22Rv1 (cell line): ENCODE measurements around the gene NR2F1-AS1.

ENCODE experiments used
- H3K27ac ChIP-seq: fragments of 450-650 bp; 2 replicates; pipeline ENCODE4 v1.5.1; 2017
- ZFX ChIP-seq: fragments of 450-650 bp; IDR thresholded peaks from 2 replicates; pipeline ENCODE4 v1.6.1; 2017; ENCODE audit warnings: antibody characterized with exemption, borderline replicate concordance
- TF ChIP-seq, protein P1 (sequence below): fragments of 450-650 bp; IDR thresholded peaks from 2 replicates; pipeline ENCODE4 v1.5.1; 2017; ENCODE audit warnings: mild to moderate bottlenecking

The NR2F1-AS1 gene

DNA sequence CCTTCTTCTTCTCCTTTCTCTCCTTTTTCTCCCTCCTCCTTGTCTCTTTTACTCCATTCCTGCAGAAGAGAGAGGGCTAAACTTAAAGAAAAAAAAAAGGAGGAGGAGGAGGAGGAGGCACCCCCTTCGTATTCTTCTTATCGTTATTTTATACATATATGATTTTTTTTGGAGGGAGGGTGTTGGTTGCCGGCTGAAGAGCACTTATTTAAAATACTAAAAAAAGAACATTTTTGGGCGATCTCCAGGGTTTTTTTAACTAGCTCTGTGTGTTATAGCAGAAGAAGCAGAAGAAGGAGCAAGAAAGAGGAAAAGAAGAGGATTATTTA is 2.4 kb upstream of the NR2F1-AS1 start:
- H3K27ac ChIP-seq: peak overlapping the region; percentile 91
- TF ChIP-seq, protein P1, sequence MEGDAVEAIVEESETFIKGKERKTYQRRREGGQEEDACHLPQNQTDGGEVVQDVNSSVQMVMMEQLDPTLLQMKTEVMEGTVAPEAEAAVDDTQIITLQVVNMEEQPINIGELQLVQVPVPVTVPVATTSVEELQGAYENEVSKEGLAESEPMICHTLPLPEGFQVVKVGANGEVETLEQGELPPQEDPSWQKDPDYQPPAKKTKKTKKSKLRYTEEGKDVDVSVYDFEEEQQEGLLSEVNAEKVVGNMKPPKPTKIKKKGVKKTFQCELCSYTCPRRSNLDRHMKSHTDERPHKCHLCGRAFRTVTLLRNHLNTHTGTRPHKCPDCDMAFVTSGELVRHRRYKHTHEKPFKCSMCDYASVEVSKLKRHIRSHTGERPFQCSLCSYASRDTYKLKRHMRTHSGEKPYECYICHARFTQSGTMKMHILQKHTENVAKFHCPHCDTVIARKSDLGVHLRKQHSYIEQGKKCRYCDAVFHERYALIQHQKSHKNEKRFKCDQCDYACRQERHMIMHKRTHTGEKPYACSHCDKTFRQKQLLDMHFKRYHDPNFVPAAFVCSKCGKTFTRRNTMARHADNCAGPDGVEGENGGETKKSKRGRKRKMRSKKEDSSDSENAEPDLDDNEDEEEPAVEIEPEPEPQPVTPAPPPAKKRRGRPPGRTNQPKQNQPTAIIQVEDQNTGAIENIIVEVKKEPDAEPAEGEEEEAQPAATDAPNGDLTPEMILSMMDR: no peak

DNA sequence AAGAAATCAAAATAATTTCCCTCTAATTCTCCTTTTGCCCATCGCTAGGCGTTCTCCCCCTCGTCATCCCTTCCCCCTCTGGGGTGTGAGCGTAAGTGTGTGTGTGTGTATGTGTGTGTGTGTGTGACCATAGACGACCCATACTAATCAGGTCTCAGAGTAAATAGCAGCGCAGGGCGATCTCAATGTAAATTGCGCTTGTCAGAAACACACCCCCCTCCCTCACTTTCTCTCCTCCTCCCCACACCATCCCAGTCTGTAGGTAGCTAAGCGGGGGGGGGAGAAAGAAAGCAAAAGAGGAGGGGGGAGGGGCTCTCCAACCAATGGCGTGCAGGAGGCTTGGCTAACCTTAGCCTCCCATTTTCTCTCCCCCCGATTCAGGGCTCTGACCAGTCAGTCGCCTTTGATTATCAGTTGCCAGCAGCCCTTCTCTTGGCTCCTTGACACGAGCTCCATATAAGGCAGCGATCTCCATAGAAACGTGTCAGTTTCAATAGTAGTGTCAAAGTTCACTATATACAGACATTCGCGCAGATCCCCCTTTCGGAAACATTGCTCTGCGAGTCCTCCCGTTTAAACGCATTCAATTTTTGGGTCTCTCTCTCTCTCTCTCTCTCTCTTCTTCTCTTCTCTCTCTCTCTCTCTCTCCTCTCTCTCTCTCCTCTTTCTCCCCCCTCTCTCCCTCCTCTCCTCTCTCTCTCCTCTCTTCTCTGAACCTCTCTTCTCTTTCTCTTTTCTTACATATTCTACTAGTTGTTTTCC is 1.8 kb upstream of the NR2F1-AS1 start, which contains the start of gene NR2F1:
TSS of gene NR2F1 (plus strand) at position 546 of the 762 bp plus-strand sequence. CDS start 1,802 bp downstream, outside the sequence.
- TF ChIP-seq, protein P1: no peak
- no peak for TF ChIP-seq ZFX

GRCh38 chr5:93582167-93582462 is 1.1 kb upstream of the NR2F1-AS1 start:
- H3K27ac ChIP-seq: peak overlapping the region; percentile 91
- TF ChIP-seq, protein P1: no peak
- no peak for TF ChIP-seq ZFX

More for the DNA sequence above, 1.8 kb upstream of the NR2F1-AS1 start, which contains the start of gene NR2F1:
- H3K27ac ChIP-seq: peak within 1 kb of the TSS; percentile 91

DNA sequence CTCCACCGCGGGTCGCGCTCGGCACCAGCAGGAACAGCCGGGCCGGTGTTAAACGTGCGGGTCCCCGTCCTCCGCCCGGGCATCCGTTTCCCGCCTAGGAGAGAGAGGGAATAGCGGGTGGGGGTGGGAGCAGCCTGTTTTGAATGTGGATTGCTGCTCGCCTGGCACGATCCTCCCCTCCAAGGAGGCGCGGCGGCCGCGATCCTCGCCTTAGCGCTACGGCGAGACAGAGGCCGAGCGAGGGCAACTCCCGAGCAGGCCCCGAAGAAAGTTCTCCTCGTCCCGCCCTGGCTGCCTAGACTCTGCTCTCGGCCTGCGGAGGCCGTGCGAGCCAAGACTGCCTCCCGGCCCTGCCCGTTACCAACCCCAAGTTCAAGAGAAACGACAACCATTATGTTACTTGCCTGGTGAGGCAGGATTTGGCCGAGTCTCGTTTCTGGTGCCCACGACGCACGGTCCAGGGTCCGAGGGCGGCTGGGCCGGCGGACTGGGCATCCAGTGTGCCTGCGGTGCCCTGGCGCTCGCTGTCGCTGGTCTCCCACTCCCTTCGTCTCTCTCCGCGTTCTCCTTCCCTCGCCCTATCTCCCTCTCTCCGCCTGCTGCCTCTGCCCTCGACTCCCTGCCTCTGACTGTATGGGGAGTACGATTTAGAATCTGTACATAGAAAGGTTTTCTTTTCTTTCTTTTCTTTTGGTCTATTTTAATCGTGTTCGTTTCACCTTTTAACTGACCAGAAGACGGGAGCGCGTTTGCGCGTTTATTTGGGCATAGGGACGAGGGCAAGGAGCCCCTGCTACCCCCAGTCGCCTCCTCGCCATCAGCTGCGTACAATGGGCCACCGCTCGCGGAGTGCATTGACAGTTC is 724 bp downstream of the NR2F1-AS1 start:
- TF ChIP-seq, protein P1: no peak
- TF ChIP-seq ZFX: no peak
- peak overlapping the region; percentile 91 for H3K27ac ChIP-seq

DNA sequence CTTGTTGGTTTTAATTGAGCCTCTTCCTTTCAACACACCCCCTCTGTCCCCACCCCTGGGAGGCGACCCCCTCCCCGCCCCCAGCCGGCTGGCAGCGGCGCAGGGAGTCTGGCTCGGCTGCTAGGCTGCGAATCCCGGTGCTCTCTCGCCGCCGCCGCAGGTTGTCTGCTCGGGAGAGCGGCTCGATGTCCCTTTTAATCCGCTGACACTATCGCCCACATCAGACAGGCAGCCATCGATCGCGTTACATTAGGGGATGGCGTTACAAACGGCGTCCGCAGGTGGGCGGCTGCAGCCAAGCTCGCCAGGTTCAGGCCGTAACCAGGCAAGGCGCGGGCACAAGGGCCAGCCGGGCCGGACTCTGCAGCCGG is 1.3 kb downstream of the NR2F1-AS1 start:
- no peak for TF ChIP-seq ZFX
- TF ChIP-seq, protein P1: peak; percentile 6; the same call in 1 of the 2 replicates
- H3K27ac ChIP-seq: peak overlapping the region; percentile 91

DNA sequence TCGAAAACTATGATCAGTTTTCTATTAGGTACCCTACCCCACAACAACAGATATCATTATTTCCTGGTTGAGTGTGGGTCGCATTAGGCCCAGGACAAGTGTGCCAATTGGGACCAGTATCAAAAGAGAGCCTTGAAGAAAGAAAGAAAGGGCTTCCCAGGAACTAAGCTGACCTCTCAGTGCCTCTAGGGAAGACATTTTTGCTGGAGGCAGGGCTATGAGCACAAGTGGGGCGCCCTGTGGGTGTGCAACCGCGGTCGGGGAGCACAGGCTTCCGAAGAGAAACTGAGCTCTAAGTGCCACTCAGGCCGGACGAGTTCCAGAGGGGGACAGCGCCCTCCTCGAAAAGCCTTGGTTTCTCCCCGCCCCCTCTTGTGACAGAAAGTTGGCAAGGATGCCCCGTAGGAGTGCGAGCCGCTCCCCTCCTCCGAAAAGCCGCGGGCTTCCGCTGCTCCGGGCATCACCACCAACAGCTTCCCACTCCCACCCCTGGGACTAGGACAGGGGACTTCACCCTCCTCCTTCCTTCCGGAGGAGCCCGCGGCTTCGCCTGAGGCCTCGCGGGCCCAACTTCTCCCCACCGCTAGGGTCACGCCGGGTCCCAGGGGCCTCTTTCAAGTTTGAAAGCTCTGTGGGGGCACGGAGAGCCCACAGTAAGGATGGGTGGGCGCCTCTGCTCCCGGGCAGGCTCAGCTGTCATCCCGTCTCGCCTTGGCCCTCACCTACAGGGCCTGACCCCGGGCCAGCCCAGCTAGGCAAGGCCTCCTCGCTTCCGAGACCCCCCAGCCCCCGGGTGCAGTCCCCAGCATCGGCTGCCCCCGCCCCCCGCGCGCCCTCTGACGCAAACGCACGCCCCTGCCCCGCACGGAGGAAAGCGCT is 2.0 kb downstream of the NR2F1-AS1 start:
- no peak overlapping the region for H3K27ac ChIP-seq
- TF ChIP-seq, protein P1: no peak
- no peak for TF ChIP-seq ZFX
